ENCODE measurements around the gene REXO1.

DNA sequence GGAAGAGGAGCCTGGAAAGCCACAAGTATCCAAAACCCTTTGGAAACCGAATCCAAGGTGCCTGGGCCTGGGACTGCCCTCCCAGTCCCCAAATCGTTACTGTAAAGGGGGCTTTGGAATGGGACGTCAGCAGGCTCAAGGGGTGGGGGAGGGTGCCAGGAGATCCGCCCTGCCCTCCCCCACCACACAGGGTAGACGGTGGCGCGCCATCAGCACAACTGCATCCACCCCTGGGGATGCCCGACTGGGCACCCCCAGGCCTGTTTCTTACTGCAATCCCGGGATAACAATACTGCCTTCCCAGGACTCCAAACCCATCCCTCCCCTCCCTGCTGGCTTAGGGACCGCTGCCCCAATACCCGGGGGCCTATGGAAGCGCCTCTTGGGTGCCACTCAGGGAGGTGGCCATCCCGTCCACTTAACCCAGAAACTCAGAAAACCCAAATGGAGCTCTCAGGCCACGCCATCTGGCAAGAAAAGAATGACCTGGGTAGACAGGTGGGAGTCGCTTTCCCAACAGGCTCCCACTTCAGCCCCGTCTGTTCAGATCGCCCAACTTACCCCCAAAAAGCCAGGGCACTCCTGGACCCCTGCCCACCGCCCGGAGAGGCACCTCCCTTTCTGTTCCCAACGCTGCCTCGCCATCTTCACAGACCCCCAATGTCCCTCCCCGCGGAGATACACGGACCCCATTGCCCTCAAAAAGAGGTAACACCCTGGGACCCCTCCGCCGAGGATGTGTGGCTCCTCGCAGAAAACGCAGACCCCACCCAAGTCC lies 12.7 kb upstream of the REXO1 start:
- TF ChIP-seq PHF20 (CRISPR knock-in tag; IDR thresholded peaks at IDR 0.05) (no peak), CBX5 (CRISPR knock-in tag; IDR thresholded peaks at IDR 0.05; ENCODE audit: borderline replicate concordance) (no peak), POLR2A (IDR thresholded peaks at IDR 0.05; ENCODE audit: insufficient read depth in 1 of 2, low read depth in 2 of 2, low read length in 2 of 2) (no peak), KDM3A (CRISPR knock-in tag; IDR thresholded peaks at IDR 0.05; ENCODE audit: low read depth) (no peak), FOXP1 (IDR thresholded peaks at IDR 0.05) (no peak), FOXP1 (CRISPR knock-in tag; IDR thresholded peaks at IDR 0.05) (no peak), ZNF816 (CRISPR knock-in tag; IDR thresholded peaks at IDR 0.05; ENCODE audit: borderline replicate concordance) (no peak)
- TF ChIP-seq, protein P1, sequence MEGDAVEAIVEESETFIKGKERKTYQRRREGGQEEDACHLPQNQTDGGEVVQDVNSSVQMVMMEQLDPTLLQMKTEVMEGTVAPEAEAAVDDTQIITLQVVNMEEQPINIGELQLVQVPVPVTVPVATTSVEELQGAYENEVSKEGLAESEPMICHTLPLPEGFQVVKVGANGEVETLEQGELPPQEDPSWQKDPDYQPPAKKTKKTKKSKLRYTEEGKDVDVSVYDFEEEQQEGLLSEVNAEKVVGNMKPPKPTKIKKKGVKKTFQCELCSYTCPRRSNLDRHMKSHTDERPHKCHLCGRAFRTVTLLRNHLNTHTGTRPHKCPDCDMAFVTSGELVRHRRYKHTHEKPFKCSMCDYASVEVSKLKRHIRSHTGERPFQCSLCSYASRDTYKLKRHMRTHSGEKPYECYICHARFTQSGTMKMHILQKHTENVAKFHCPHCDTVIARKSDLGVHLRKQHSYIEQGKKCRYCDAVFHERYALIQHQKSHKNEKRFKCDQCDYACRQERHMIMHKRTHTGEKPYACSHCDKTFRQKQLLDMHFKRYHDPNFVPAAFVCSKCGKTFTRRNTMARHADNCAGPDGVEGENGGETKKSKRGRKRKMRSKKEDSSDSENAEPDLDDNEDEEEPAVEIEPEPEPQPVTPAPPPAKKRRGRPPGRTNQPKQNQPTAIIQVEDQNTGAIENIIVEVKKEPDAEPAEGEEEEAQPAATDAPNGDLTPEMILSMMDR (CRISPR knock-in tag; IDR thresholded peaks at IDR 0.05): no peak
- TF ChIP-seq, protein P2, sequence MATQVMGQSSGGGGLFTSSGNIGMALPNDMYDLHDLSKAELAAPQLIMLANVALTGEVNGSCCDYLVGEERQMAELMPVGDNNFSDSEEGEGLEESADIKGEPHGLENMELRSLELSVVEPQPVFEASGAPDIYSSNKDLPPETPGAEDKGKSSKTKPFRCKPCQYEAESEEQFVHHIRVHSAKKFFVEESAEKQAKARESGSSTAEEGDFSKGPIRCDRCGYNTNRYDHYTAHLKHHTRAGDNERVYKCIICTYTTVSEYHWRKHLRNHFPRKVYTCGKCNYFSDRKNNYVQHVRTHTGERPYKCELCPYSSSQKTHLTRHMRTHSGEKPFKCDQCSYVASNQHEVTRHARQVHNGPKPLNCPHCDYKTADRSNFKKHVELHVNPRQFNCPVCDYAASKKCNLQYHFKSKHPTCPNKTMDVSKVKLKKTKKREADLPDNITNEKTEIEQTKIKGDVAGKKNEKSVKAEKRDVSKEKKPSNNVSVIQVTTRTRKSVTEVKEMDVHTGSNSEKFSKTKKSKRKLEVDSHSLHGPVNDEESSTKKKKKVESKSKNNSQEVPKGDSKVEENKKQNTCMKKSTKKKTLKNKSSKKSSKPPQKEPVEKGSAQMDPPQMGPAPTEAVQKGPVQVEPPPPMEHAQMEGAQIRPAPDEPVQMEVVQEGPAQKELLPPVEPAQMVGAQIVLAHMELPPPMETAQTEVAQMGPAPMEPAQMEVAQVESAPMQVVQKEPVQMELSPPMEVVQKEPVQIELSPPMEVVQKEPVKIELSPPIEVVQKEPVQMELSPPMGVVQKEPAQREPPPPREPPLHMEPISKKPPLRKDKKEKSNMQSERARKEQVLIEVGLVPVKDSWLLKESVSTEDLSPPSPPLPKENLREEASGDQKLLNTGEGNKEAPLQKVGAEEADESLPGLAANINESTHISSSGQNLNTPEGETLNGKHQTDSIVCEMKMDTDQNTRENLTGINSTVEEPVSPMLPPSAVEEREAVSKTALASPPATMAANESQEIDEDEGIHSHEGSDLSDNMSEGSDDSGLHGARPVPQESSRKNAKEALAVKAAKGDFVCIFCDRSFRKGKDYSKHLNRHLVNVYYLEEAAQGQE (IDR thresholded peaks at IDR 0.05; ENCODE audit: borderline replicate concordance in 1 of 2, low read depth in 1 of 2, low read length in 2 of 2): no peak
- TF ChIP-seq, protein P3, sequence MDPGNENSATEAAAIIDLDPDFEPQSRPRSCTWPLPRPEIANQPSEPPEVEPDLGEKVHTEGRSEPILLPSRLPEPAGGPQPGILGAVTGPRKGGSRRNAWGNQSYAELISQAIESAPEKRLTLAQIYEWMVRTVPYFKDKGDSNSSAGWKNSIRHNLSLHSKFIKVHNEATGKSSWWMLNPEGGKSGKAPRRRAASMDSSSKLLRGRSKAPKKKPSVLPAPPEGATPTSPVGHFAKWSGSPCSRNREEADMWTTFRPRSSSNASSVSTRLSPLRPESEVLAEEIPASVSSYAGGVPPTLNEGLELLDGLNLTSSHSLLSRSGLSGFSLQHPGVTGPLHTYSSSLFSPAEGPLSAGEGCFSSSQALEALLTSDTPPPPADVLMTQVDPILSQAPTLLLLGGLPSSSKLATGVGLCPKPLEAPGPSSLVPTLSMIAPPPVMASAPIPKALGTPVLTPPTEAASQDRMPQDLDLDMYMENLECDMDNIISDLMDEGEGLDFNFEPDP (CRISPR knock-in tag; conservative IDR thresholded peaks at IDR 0.05): no peak

Data from HepG2 (cell line).